DMS53 (cell line): ENCODE data around the gene IRX6.

Source experiments
- DNase-seq: peaks from one replicate; lab custom pipeline; 2025; lab: John Stamatoyannopoulos, UW

Gene IRX6

GRCh38 chr16:55323637-55324271 is at the start of gene IRX6:
IRX6 (plus strand) TSS chr16:55324203; CDS start chr16:55325092, 889 bp downstream.
- no peak for DNase-seq

DNA sequence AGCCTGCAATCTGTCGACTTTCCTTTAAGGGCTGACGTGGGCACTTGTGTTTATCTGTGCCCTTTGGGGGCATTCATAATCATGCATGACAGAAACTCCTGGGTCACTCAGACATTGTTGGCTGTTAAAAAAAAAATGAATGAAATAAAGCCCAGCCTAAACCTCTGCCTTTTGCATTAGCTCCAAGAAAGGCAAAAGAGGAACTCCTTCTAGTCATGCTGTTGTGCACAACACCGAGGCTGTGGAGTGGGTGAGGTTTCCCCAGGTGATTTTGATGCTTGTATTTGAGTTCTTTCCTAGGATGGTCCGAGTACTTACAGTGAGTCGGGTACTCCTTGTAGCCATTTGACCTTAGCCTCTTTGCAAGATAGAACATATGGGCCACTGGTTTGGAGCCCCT is 49.6 kb upstream of the IRX6 start:
- DNase-seq, result no peak

- DNase-seq, result no peak
These were observed 48.8 kb upstream of the IRX6 start for GRCh38 chr16:55275167-55275566.

GRCh38 chr16:55275869-55276268 is 48.1 kb upstream of the IRX6 start:
- DNase-seq, result no peak

DNA sequence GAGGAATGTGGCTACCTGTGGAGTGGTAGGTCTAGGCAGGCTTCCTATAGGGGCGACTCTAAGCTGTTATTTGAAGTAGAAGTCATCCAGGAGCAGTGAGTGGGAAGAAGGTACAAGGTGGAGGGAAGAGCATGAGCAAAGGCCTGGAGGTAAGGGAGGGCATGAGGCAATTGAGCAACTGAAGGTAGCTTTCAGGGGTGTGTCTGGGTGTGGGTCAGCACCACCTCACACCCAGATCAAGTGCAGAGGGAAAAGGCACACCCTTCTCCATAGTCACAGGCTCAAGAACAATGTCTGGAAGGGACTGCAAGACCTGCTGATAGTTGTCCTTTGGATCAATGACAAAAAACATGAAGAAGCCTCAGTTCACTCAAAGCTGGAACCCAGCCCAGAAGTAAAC is 46.5 kb upstream of the IRX6 start:
- DNase-seq, result no peak

DNA sequence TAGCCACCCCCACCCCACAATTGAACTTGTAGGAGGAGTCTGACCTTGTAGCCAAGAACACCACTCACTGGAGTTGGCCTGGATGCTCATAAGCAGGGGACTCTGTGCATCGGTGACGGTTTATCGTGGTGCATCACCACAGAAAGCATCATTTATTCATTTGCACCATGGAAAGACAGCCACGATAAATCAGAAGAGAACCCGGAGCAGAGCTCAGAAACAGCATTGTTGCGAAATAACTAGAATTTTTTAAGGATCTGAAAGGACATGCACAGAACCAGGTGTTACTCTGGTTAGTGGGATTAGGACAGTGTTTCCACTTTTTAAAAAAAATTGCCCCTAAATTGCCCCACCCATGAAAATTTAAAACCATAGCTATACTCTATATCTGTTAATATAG is 44.4 kb upstream of the IRX6 start:
- no peak for DNase-seq

GRCh38 chr16:55280587-55280986 is 43.4 kb upstream of the IRX6 start:
- no peak for DNase-seq

GRCh38 chr16:55282441-55282840 is 41.6 kb upstream of the IRX6 start:
- no peak for DNase-seq

DNA sequence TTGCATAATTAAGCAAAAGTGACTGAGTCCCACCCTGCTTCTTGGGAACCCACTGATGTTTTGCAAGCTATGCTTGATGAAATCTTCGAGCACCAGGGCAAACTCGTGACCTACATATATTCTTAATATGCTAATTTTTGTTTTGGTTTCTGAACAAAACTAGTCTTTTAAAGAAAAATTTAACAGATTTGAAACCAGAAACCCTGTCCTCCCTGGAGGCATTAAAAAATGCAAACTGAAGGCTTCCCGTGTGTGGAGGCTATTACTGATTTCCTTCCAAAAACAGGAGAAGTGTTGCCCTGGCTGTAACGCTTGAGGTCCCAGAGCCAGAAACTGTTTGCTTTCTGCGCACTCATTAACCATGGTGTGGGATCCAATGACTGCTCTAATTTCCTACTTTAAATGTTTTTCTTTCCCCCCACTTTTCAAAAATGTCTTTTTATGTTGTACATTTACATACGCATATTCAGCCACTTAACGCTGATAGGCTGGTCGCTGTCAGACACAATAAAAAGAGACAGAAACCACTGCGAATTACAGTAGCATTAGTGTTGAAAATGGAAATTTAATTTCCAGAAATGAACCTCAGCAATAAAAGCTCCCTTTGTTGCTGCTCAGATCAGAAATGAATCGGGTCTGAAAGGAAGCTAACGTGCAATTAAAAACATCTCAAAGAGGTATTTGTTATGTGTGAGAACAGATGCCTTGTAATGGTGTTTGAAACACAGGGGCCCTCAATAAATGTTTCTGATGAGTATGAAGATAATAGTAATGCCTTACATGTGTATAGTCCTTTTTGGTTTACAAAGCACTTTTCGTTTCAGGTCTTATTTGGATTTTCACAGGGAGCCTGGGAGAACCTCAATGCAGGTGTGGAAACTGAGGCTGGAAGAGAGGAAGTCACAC is 39.9 kb upstream of the IRX6 start:
- DNase-seq, result no peak

- no peak for DNase-seq
These were observed 39.3 kb upstream of the IRX6 start for GRCh38 chr16:55284718-55285099.

DNA sequence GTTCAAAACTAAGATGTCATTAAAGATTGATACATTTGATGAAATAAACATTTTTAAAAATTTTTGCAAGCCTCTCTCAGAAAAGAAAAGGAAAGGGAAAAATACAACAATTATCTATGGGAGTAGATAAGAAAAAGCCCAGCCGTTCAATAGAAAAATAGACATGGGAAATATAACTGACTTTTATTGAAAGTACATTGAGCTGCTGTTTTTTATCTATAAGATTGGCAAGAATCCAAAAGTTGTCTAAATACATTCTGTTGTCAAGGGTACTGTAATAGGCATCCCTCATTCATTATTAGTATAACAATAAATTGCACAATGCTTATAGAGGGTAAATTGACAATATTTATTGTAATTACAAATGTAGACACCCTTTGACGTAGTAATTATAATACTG is 38.4 kb upstream of the IRX6 start:
- no peak for DNase-seq

- no peak for DNase-seq
These were observed 34.6 kb upstream of the IRX6 start for GRCh38 chr16:55289353-55289752.

- no peak for DNase-seq
These were observed 32.2 kb upstream of the IRX6 start for GRCh38 chr16:55291847-55292246.

- no peak for DNase-seq
These were observed 31.5 kb upstream of the IRX6 start for GRCh38 chr16:55292491-55292890.

- DNase-seq, result no peak
These were observed 29.9 kb upstream of the IRX6 start for GRCh38 chr16:55294129-55294528.

DNA sequence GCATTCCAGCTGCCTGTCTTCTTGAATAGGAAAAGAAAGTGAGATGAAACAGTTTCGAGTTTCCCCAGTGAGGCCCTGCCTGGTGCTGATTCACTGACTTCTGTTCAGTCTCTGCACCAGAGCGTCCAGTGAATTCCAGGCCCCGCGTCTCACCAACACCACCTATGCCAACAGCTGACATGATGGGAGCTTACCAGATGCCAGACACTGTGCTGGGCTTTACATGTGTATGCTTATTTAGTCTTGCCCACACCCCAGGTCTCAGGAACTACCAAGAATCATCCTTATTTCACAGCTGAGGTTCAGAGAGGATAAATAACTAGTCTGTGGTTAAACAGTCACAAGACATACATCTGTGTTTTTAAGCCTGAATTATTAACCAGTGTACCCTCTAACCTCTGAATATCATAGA is 29.1 kb upstream of the IRX6 start:
- DNase-seq, result no peak

- DNase-seq, result peak; percentile 34
These were observed 26.7 kb upstream of the IRX6 start for GRCh38 chr16:55297062-55297909.

GRCh38 chr16:55297910-55298479 is 26.0 kb upstream of the IRX6 start:
- no peak for DNase-seq

GRCh38 chr16:55301385-55302008 is 22.5 kb upstream of the IRX6 start:
- DNase-seq, result no peak

DNA sequence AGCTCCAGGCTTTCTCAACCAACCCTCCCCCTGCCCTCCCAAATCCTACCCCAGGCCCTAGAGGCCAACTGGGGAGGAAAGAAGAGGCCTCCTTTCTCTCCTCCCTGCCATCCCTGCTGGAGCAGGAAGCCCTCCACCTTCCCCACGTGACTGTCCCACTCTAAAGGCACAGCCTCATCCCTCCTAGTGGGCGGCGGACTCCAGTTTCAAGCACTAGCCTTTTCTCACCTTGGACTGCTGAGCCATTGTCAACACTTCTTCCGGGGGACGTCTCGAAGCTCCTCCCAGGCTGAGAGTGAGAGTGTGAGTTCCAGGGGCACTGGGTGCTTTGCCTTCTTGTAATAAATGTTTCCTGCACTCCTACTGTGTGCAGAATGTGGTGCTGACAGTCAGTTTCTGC is 21.4 kb upstream of the IRX6 start:
- no peak for DNase-seq

- no peak for DNase-seq
These were observed 15.0 kb upstream of the IRX6 start for GRCh38 chr16:55308973-55309372.

DNA sequence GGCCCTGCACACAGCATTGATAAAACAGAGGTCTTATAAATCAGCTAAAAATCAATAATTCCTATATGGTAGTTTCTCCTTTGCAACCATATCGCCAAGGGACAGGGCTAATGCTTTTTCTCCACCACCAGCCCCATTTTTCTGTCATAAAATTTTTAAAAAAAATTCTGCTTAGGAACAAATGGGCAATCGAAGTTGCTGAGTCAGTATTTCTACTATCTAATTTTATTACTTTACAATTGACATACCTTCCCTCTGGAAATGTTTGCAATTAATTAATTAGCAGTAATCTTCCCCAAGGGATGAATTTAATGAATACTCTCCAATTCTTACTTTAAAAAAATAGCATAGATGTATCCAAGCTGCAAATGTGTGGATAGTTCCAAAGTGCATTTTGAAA is 1.7 kb upstream of the IRX6 start:
- no peak for DNase-seq
